Duodenal mucosa (tissue), 2 donors: ENCODE measurements around the gene RANBP10.

Experiments used
- H3K27ac ChIP-seq: one replicate; pipeline ENCODE4 v1.7.0; 2013; ENCODE audit warnings: low read depth, low read length
- H3K27me3 ChIP-seq, 2 donors: one replicate each; pipeline ENCODE4 v1.7.0; 2013; ENCODE audit warnings: low read length in 2 of 2, control low read depth in 1 of 2; ENCODE audit not compliant: insufficient read depth in 2 of 2, control insufficient read depth in 1 of 2
- H3K36me3 ChIP-seq, 2 donors: one replicate each; pipeline ENCODE4 v1.7.0; 2013; ENCODE audit warnings: low read length in 2 of 2, control low read depth in 1 of 2; ENCODE audit not compliant: insufficient read depth in 2 of 2, control insufficient read depth in 1 of 2
- H3K4me1 ChIP-seq, 2 donors: one replicate each; pipeline ENCODE4 v1.7.0; 2013; ENCODE audit warnings: low read length in 2 of 2, control low read depth in 1 of 2; ENCODE audit not compliant: insufficient read depth in 2 of 2, control insufficient read depth in 1 of 2
- H3K4me3 ChIP-seq, 2 donors: one replicate each; pipeline ENCODE4 v1.7.0; 2013; ENCODE audit warnings: low read length in 2 of 2, low read depth in 1 of 2
- H3K9ac ChIP-seq, 2 donors: one replicate each; pipeline ENCODE4 v1.7.0; 2013; ENCODE audit warnings: low read length in 2 of 2, low read depth in 1 of 2
- H3K9me3 ChIP-seq, 2 donors: one replicate each; pipeline ENCODE4 v1.7.0; 2013; ENCODE audit warnings: low read length in 2 of 2, control low read depth in 1 of 2; ENCODE audit not compliant: control insufficient read depth in 1 of 2

Gene RANBP10

DNA sequence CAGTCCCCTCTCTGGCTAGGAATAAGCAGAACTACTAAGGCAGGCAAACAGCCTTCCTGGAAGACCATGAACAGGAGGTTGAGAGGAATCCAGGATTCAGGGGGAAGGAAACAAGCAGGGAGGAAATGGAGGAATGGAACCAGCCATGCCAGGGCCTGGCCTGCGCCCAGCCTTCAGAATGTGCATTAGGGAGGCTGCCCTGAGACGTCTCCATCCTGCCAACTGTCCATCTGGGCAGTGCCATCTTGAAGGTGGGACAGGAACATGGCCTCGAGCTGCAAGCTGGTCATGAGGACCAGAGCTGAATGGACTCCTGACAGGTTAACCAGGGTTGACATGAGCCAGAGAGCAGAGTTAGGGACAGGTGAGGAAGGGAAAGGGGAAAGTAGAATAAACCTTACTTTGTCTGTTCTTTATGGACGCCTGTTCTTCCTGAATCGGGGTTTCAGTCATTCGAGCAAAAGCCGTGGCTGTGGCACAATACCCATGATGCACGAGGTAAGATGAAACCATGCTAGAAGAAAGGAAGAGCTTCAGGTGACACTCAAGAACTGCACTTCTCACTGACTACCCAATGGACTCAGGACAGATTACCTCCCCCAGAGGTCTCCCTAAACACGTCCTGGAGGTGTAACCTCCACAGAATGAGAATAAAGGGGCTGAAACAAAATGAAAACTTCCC is 75.1 kb downstream of the RANBP10 start:
- no peaks in the 10 kb centered on the region for H3K9me3 ChIP-seq
- H3K27ac ChIP-seq = no peak overlapping the region
- no peaks in the 10 kb centered on the region for H3K4me1 ChIP-seq
- no peak overlapping the region for H3K9ac ChIP-seq
- H3K4me3 ChIP-seq = no peak overlapping the region
- H3K27me3 ChIP-seq = no peaks in the 10 kb centered on the region
- H3K36me3 ChIP-seq = peaks cover 39 to 77% of the 10 kb centered on the region in 2 donors

DNA sequence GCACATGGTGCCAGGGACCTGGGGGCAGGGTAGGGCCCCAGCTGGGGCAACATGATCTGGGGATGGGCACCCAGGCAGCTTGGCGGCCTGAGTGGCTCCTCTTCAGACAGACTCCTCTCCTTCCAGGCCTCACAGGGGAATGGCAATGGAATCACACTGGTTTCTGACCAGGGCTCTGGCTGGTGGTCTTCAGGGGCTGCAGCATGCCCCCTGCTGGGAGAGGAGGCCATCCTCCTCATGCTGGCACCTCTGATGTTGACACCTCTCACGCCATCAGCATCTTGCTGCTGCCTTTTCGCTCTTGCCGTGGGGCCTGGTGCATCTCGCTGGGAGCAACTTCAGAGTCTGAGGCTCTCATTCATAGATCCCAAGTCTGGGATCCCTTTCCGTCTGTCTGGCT is 76.0 kb downstream of the RANBP10 start:
- Histone ChIP-seq H3K36me3 (peaks cover 42 to 83% of the 10 kb centered on the region in 2 donors), H3K27me3 (no peaks in the 10 kb centered on the region), H3K9ac (no peak overlapping the region), H3K4me1 (no peaks in the 10 kb centered on the region), H3K4me3 (no peak overlapping the region), H3K9me3 (no peaks in the 10 kb centered on the region), H3K27ac (no peak overlapping the region)

GRCh38 chr16:67729636-67730248 is 76.6 kb downstream of the RANBP10 start:
- Histone ChIP-seq H3K4me3 (no peak overlapping the region), H3K27ac (no peak overlapping the region), H3K9ac (no peak overlapping the region), H3K27me3 (no peaks in the 10 kb centered on the region), H3K4me1 (no peaks in the 10 kb centered on the region), H3K9me3 (no peaks in the 10 kb centered on the region), H3K36me3 (peaks cover 47 to 83% of the 10 kb centered on the region in 2 donors)

- H3K4me1 ChIP-seq = no peaks in the 10 kb centered on the region
- H3K27me3 ChIP-seq = no peaks in the 10 kb centered on the region
- no peak overlapping the region for H3K9ac ChIP-seq
- no peak overlapping the region for H3K27ac ChIP-seq
- H3K36me3 ChIP-seq = peaks cover 49 to 86% of the 10 kb centered on the region in 2 donors
- no peak overlapping the region for H3K4me3 ChIP-seq
- H3K9me3 ChIP-seq = no peaks in the 10 kb centered on the region
Measured at GRCh38 chr16:67727521-67728485, 78.6 kb downstream of the RANBP10 start.

DNA sequence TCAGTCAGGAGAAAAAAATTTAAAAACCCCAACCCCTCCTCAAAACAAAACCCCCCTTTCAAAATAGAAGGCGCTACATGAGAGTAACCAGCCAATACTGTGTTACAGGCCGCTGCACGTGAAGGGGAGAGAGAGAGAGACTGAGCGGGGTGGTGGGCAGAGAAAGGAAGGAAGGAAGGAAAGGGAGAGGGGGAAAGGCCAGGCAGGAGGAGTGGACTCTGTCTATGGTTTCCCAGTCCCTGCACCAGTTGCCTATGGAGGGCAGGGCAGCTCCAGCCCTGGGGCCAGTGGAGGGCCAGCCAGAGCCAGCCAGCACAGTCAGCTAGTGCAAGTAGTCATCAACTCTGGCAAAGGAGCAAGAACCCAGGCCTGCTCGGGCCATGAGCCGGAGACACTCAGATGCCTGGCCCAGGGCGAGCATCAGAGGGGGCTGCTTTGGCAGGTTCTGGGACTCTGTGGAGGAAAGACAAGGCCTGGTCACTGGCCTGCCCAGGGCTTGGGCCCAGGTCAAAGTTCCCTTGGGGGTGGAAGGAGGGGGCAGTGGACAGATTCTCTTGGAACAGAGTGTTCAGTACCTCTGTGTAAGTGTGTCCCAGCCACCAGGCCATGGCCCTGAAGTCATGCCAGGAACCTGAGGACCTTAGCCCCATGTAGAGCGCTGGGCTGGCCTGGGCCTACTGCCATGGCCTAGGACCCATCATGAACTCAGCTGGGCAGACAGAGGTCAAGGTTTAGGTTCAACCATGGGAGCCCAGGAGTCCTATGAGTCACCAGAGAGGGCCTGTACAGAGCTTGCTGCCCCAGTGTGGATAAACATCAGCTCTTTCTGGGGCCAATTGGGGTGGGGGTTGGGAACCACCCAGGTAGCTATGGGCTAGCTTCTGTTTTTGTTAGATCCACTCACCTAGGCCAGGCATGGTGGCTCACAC is 80.0 kb downstream of the RANBP10 start:
- no peaks in the 10 kb centered on the region for H3K9me3 ChIP-seq
- no peaks in the 10 kb centered on the region for H3K4me1 ChIP-seq
- H3K9ac ChIP-seq = no peak overlapping the region
- H3K27me3 ChIP-seq = no peaks in the 10 kb centered on the region
- H3K4me3 ChIP-seq = no peak overlapping the region
- H3K27ac ChIP-seq = no peak overlapping the region
- peaks cover 49 to 79% of the 10 kb centered on the region in 2 donors for H3K36me3 ChIP-seq

DNA sequence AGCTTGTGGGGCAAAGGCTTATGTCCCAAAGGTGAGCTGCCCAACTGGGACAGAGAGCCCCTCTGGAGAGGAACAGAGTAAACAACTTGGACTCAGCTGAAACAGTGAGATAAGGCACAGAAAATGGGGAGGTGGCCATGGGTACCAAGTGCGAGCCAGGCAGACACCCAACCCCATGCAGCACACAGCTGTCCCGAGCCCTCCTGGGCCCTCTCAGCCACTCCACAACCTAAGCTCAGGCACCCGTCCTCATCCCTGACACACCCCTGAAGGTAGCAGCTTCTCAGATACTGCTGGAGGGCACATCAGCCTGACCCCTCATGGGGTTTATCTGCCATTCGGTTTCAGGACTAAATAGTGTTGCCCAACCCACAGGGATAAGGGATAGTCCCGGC is 82.5 kb downstream of the RANBP10 start:
- no peak overlapping the region for H3K4me3 ChIP-seq
- H3K9me3 ChIP-seq = no peaks in the 10 kb centered on the region
- H3K36me3 ChIP-seq = peaks cover 24 to 54% of the 10 kb centered on the region in 2 donors
- H3K27ac ChIP-seq = no peak overlapping the region
- H3K4me1 ChIP-seq = peaks cover 5 to 7% of the 10 kb centered on the region in 2 donors
- H3K9ac ChIP-seq = no peak overlapping the region
- no peaks in the 10 kb centered on the region for H3K27me3 ChIP-seq

DNA sequence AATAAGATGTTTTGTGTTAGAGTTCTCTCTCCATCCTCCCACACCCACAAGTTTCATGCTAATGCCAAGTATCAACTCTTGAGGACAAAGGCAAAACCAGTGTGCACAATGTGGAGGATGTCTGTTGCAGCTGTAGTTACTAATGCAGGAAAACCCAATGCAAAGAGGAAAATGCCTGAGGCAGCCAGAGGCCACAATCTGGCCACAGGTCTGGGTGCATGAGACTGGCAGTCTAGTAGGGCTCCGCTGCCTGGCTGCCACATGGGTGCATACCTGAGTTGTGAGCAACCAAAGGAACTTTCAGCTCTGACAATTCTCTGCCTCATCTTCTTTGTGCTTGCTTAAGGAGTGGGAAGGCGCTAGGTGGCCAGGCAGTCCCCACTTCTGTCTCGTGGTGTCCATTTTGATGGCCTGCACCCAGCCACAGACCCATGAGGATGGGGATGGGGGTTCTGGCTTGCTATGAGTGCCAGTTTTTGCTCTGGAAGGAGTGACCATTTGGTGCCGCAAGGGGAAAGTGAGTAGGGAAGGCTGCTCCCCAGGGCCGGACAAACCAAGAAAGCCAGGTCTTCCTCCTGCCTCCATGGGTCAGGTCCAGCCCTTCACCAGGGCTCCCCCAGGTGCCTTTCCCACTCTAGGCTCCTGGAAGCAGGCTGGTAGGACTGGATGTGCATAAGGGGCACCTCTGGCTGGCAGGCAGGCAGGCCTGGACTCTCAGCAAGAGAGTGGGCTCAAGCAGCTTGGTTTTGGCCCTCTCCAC is 83.0 kb downstream of the RANBP10 start:
- no peak overlapping the region for H3K27ac ChIP-seq
- peaks cover 18 to 48% of the 10 kb centered on the region in 2 donors for H3K36me3 ChIP-seq
- no peaks in the 10 kb centered on the region for H3K9me3 ChIP-seq
- H3K27me3 ChIP-seq = no peaks in the 10 kb centered on the region
- peaks cover 8 to 10% of the 10 kb centered on the region in 2 donors for H3K4me1 ChIP-seq
- H3K9ac ChIP-seq = no peak overlapping the region
- H3K4me3 ChIP-seq = no peak overlapping the region

DNA sequence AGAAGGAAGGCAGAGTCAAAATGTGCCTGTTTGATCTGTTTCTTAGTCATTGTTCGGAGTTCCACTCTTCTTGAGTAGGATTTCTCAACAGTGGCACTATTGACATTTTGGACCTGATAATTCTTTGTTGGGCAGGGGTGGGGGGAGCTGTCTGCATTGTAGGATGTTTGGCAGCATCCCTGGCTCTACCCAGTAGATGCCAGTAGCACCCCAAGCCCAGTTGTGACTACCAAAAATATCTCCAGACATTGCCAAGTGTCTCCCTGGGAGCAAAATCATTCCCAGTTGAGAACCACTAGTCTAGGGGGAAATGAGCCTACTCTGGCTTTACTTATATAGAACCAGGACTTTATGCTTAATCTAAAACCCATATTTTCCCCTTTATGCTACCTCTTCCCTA is 86.1 kb downstream of the RANBP10 start:
- Histone ChIP-seq H3K9me3 (no peaks in the 10 kb centered on the region), H3K27me3 (no peaks in the 10 kb centered on the region), H3K4me3 (peak overlapping the region; percentile 85 to 97), H3K9ac (peak overlapping the region in 1 of 2 donors; percentile 69), H3K4me1 (peaks cover 36 to 38% of the 10 kb centered on the region in 2 donors), H3K36me3 (peaks cover 10 to 20% of the 10 kb centered on the region in 2 donors), H3K27ac (no peak overlapping the region)

DNA sequence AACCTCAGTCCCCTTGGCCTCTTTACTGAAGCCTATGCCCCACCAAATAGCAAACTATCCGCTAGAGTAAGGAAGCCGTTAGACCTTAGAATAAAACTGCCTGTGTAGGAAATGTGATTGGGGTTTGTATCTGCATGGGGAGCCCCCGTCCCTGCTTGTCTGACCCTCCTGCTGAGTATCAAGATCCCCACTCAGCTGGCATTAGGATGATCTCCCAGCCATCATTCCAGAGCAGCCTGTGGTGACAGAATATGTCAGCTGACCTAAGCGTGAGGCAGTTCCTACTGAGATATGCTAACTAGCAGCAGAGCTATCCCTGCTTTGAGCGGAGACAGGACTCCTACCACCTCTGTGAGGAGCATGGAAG is 86.6 kb downstream of the RANBP10 start:
- Histone ChIP-seq H3K27ac (peak overlapping the region; percentile 67), H3K4me1 (peaks cover 38 to 39% of the 10 kb centered on the region in 2 donors), H3K4me3 (peak overlapping the region; percentile 85 to 97), H3K9me3 (no peaks in the 10 kb centered on the region), H3K36me3 (peaks cover 5 to 15% of the 10 kb centered on the region in 2 donors), H3K27me3 (no peaks in the 10 kb centered on the region), H3K9ac (peak overlapping the region; percentile 69 to 80)
